ENCODE measurements around the gene OR7C1. TPM values are rescaled to one million over a fixed set of nuclear protein-coding genes. Genes with fewer than 3 reads are reported as not detected.
A peak's percentile ranks its signal among the peaks of the same experiment; 100 is the strongest.
"Not testable (repeated sequence)": the region's sequence is repeated elsewhere in the genome, so short reads cannot be mapped to it uniquely, and the experiment has no call there.

The OR7C1 gene
- total RNA-seq, 6 donors from 2014 or later: not detected

DNA sequence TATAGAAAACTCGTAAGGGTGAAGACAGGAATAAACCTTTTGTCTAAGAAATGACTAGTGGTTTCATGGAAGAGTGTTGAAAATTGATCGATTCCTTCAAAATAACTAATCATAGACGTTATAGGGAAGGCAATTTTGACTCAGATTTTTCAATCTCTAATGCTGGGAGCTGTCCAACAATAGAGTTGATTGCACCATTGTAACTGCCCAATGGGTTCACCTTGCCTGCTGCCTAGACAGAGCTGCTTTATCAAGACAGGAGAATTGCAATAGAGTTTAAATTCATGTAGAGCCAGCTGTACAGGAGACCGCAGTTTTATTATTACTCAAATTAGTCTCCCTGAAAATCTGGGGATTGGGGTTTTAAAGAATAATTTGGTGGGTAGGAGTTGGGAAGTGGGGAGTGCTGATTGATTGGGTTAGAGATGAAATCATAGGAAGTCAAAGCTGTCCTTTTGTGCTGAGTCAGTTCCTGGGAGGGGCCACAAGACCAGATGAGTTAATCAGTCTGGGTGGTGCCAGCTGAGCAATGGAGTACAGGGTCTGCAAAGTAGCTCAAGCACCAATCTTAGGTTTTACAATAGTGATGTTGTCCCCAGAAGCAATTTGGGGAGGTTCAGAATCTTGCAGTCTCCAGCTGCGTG lies 39.8 kb downstream of the OR7C1 start:
- TF ChIP-seq EP300 (IDR thresholded peaks at IDR 0.05): no peak
- no peaks in the 10 kb centered on the region for H3K4me1 ChIP-seq
- H3K27ac ChIP-seq: no peak overlapping the region
- H3K4me3 ChIP-seq: no peak overlapping the region
- peak in 1 of 2 donors; percentile 38 for DNase-seq
- H3K9me3 ChIP-seq: no peaks in the 10 kb centered on the region
- WGBS, 2 donors: 78 to 85% methylated on average over 5 of the region's 5 CpGs
- ATAC-seq (ENCODE audit: low FRiP score in 2 of 2): no peak
- H3K27me3 ChIP-seq: no peaks in the 10 kb centered on the region
- no peaks in the 10 kb centered on the region for H3K36me3 ChIP-seq

DNA sequence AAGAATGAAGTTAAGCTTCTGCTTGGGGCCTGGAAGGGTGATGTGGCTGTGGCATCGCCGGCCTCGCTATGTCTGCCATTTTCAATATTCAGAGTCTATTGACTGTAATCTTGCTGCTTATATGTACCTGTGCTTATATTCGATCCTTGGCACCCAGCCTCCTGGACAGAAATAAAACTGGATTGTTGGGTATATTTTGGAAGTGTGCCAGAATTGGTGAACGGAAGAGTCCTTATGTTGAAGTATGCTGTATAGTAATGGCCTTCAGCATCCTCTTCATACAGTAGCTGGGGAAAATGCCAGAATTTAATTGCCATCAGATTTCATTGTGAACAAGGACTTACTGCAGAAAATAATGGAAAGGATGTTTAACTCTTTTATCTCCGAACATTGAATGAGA lies 42.7 kb downstream of the OR7C1 start:
- not testable (repeated sequence) for H3K27me3 ChIP-seq; DNase-seq; H3K36me3 ChIP-seq; ATAC-seq (ENCODE audit: low FRiP score in 2 of 2); H3K9me3 ChIP-seq; H3K27ac ChIP-seq; H3K4me3 ChIP-seq; H3K4me1 ChIP-seq
- 69 to 75% methylated on average over 6 of the region's 6 CpGs for WGBS, 2 donors

DNA sequence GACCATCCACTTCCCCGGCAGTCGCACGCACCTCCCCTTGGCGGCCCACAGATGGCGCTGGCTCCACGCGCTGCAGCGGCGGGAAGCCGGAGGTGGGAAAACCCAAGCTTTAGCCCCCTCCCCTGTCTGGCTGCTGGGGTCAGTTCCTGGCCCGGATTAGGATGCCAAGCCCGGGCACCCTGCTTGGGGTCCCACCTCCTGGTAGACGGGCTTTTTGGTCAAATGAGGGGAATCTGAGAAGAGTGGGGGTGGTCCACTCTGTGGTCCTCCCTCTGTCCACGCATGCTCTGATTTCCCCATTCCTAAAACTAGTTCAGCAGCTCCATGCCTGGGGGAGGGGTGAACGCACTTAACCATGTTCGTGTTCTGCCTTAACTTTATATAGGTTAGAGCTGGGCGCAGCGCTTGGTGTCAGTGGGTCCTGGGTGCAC lies 48.5 kb downstream of the OR7C1 start:
- Histone ChIP-seq H3K27ac (peak overlapping the region in 1 of 4 donors; percentile 64), H3K9me3 (no peaks in the 10 kb centered on the region), H3K4me3 (no peak overlapping the region), H3K4me1 (peaks cover 0 to 13% (median 3%) of the 10 kb centered on the region in 4 donors), H3K36me3 (no peaks in the 10 kb centered on the region), H3K27me3 (no peaks in the 10 kb centered on the region)
- WGBS, 2 donors: 16 to 57% methylated on average over 6 to 15 of the region's 18 CpGs
- DNase-seq (peak; percentile 44 to 87), ATAC-seq (ENCODE audit: low FRiP score in 2 of 2) (peak in 1 of 2 donors; percentile 62)
- no peak for TF ChIP-seq POLR2A (IDR thresholded peaks at IDR 0.05)
- TF ChIP-seq, protein P1, sequence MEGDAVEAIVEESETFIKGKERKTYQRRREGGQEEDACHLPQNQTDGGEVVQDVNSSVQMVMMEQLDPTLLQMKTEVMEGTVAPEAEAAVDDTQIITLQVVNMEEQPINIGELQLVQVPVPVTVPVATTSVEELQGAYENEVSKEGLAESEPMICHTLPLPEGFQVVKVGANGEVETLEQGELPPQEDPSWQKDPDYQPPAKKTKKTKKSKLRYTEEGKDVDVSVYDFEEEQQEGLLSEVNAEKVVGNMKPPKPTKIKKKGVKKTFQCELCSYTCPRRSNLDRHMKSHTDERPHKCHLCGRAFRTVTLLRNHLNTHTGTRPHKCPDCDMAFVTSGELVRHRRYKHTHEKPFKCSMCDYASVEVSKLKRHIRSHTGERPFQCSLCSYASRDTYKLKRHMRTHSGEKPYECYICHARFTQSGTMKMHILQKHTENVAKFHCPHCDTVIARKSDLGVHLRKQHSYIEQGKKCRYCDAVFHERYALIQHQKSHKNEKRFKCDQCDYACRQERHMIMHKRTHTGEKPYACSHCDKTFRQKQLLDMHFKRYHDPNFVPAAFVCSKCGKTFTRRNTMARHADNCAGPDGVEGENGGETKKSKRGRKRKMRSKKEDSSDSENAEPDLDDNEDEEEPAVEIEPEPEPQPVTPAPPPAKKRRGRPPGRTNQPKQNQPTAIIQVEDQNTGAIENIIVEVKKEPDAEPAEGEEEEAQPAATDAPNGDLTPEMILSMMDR (IDR thresholded peaks at IDR 0.05): peak; percentile 52 to 69 (median 62)

DNA sequence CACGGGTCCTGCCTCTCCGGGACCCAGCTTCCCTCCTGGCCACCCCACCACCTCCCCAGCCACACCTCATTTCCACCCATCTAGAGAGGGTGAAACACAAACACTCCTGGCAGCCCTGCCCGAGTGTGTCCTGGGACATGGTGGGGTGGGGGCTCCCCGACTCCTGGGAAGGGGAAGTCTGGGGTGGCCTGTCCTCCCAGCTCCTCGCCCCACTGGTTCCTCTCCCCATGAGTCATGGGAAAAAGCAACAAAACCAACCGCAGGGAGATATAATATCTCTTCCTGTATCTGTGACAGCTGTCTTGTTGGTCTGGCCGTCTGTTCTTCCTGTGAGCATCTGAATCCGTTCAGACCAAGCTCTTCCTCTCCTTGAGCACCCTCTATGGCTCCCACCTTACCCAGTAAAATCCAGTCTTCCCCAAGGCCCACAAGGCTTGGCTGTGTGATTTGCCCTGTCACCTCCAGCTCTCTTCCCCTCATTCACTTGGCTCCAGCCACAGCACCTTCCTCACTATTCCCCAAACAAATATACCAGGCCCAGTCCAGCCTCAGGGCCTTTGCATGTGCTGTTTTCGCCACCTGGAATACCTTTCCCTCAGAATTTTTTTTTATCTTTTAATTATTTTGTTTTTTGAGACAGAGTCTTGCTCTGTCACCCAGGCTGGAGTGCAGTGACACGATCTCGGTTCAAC lies 49.7 kb downstream of the OR7C1 start:
- not testable (repeated sequence) for H3K36me3 ChIP-seq, H3K27me3 ChIP-seq, H3K9me3 ChIP-seq, H3K4me3 ChIP-seq
- WGBS, 2 donors: 39 to 55% methylated on average over 7 to 9 of the region's 11 CpGs
- ATAC-seq (ENCODE audit: low FRiP score in 2 of 2) (peak; percentile 83 to 88), DNase-seq (peak in 1 of 2 donors; percentile 80)
- peak overlapping the region; percentile 64 to 73 (median 68) for H3K27ac ChIP-seq
- peaks cover 0 to 13% (median 3%) of the 10 kb centered on the region in 4 donors for H3K4me1 ChIP-seq

DNA sequence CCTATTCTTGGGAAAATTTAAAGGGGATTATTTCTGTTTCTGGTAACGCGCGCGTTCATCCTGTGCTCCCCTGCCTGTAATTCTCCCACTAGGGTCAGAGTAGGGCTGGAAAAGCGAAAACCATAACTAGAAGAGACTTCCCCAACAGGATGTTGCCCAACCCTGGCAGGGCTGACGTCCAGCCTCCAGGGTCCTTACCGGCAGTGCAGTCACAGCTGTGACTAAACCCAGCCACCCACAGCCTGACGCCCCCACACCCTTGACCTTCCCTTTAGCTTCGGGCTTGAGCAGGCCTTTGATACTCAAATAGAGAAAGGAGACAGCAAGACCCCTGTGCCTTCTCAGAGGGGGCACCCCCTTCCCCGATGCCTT lies 50.3 kb downstream of the OR7C1 start:
- H3K27ac ChIP-seq: peak overlapping the region; percentile 64 to 73 (median 68)

DNA sequence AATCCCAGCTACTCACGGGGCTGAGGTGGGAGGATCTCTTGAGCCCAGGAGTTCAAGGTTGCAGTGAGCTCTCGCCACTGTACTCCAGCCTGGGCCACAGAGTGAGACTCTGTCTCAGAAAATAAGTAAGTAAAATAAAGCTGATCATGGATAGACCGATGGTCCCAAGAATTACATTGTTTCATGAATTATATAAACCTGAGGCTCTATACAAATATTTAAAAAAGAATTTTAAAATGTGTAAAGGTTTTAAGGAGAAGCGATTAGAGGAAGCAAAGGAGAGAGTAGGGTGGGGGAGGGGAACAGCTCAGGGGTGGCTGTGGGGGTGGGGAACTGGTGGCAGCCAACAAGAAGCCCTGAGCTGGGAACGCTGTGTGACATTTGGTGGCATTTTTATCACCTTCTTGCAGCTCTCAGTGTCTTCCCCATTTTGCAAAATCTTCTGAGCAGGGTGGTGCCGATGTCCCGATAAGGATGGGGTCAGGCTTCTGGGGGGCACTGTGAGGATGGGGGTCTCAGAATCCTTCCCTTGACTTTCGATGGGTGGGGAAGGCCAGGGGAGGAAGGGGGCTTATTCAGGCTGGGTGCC lies 51.5 kb downstream of the OR7C1 start:
- peaks cover 0 to 13% (median 3%) of the 10 kb centered on the region in 4 donors for H3K4me1 ChIP-seq
- H3K27ac ChIP-seq: peak overlapping the region; percentile 63 to 69 (median 65)
- not testable (repeated sequence) for H3K36me3 ChIP-seq, H3K4me3 ChIP-seq, H3K27me3 ChIP-seq, H3K9me3 ChIP-seq
- peak in 1 of 2 donors; percentile 11 for ATAC-seq (ENCODE audit: low FRiP score in 2 of 2)
- peak in 1 of 2 donors; percentile 41 for DNase-seq
- 44% methylated on average over 7 to 8 of the region's 8 CpGs for WGBS, 2 donors

More for the DNA sequence above, 50.3 kb downstream of the OR7C1 start:
- H3K36me3 ChIP-seq, H3K9me3 ChIP-seq, H3K4me3 ChIP-seq, H3K27me3 ChIP-seq: not testable (repeated sequence)
- H3K4me1 ChIP-seq: peaks cover 0 to 13% (median 3%) of the 10 kb centered on the region in 4 donors
- 34 to 37% methylated on average over 8 to 10 of the region's 10 CpGs for WGBS, 2 donors
- peak; percentile 59 to 91 for TF ChIP-seq POLR2AphosphoS5 (IDR thresholded peaks at IDR 0.05)
- TF ChIP-seq EP300 (IDR thresholded peaks at IDR 0.05): peak in 3 of 4 donors; percentile 51 to 60 (median 58)
- TF ChIP-seq POLR2A (IDR thresholded peaks at IDR 0.05): peak in 1 of 4 donors; percentile 16
- ATAC-seq (ENCODE audit: low FRiP score in 2 of 2): peak; percentile 84 to 91
- peak in 1 of 2 donors; percentile 84 for DNase-seq

DNA sequence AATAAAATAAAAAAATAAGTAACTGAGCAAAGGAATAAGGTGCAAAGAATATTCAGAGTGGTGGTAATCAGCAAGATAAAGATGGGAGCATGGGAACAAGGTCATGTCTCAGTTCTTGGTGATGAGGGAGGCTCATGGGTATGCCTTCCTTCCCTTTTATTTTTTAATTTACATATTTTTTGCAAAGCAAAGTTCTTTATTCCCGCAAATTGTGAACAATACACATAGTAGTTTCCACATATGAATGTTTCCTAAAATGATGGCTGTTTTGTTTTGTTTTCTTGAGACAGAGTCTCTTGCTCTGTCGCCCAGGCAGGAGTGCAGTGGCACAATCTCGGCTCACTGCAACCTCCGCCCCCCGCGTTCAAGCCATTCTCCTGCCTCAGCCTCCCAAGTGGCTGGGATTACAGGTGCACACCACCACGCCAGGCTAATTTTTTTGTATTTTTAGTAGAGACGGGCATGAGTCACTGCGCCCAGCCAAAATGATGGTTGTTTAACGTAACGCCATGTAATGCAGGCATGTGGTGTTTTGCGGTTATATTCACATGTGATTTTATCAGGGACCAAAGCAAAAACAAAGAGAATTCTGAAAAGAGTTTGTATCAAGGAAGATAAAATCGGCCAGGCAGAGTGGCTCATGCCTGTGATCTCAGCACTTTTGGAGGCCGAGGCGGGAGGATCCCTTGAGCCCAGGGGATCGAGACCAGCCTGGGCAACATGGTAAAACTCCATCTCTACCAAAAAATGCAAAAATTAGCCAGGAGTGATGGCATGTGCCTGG lies 52.2 kb downstream of the OR7C1 start:
- H3K36me3 ChIP-seq: no peaks in the 10 kb centered on the region
- 85 to 88% methylated on average over 16 of the region's 16 CpGs for WGBS, 2 donors
- H3K4me1 ChIP-seq: peaks cover 0 to 13% (median 3%) of the 10 kb centered on the region in 4 donors
- peak overlapping the region; percentile 34 to 64 (median 60) for H3K27ac ChIP-seq
- ATAC-seq (ENCODE audit: low FRiP score in 2 of 2): no peak
- H3K27me3 ChIP-seq: no peaks in the 10 kb centered on the region
- DNase-seq: no peak
- H3K4me3 ChIP-seq: no peak overlapping the region
- no peaks in the 10 kb centered on the region for H3K9me3 ChIP-seq
- TF ChIP-seq EP300 (IDR thresholded peaks at IDR 0.05) (no peak), POLR2AphosphoS5 (IDR thresholded peaks at IDR 0.05) (no peak), POLR2A (IDR thresholded peaks at IDR 0.05) (no peak)
- TF ChIP-seq, protein P1 (IDR thresholded peaks at IDR 0.05): no peak

DNA sequence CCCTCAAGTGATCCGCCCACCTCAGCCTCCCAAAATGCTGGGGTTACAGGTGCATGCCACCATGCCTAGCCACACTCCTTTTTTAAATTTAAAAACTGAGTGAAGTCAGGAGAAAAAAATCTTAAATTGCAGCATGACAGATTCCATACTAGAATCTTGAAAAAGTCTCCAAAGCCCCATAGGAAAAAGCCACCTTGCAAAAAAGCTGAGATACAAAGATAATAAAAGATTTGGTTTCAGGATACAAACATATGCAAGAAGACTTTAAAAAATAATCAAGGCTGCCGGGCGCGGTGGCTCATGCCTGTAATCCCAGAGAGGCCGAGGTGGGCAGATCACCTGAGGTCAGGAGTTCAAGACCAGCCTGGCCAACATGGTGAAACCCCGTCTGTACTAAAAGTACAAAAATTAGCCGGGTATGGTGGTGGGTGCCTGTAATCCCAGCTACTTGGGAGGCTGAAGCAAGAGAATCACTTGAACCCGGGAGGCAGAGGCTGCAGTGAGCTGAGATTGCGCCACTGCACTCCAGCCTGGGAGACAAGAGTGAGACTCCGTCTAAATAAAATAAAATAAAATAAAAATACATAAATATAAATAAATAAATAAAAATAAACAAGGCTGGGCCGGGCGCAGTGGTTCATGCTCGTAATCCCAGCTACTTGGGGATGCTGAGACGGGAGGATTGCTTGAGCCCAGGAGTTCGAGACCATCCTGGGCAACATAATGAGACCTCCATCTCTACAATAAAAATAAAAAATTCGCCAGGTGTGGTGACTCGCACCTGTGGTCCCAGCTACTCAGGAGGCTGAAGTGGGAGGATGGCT lies 53.1 kb downstream of the OR7C1 start:
- DNase-seq, H3K27me3 ChIP-seq, H3K27ac ChIP-seq: not testable (repeated sequence)

More for the DNA sequence above, 53.1 kb downstream of the OR7C1 start:
- not testable (repeated sequence) for H3K36me3 ChIP-seq; H3K9me3 ChIP-seq; H3K4me3 ChIP-seq; ATAC-seq (ENCODE audit: low FRiP score in 2 of 2)
- 83 to 90% methylated on average over 17 of the region's 17 CpGs for WGBS, 2 donors
- peaks cover 0 to 10% (median 5%) of the 10 kb centered on the region in 4 donors for H3K4me1 ChIP-seq

Measured in upper lobe of left lung (tissue), 6 donors.